Fibroblast of lung (primary cell): ENCODE measurements around the gene MGAT5. TPM values are rescaled to one million over a fixed set of nuclear protein-coding genes. Genes with fewer than 3 reads are reported as not detected.

Experiments used
- DNase-seq, 2 donors: peaks; one replicate each; pipeline versions ENCODE4 v3.0.0 to v3.0.0-alpha.2; 2010; ENCODE audit warnings: low read depth in 2 of 2
- H2AFZ ChIP-seq: 2 replicates; pipeline ENCODE4 v1.5.1; 2012; ENCODE audit warnings: low read length, control low read depth, inconsistent platforms
- H3K27ac ChIP-seq: 2 replicates; pipeline ENCODE4 v1.5.1; 2011; ENCODE audit warnings: low read length, control low read depth; ENCODE audit not compliant: insufficient read depth
- H3K27me3 ChIP-seq: 2 replicates; pipeline ENCODE4 v1.5.1; 2011; ENCODE audit warnings: mild to moderate bottlenecking, low read length; ENCODE audit not compliant: control insufficient read depth, insufficient read depth
- H3K36me3 ChIP-seq: 2 replicates; pipeline ENCODE4 v1.5.1; 2011; ENCODE audit warnings: low read length; ENCODE audit not compliant: control insufficient read depth, insufficient read depth
- H3K4me1 ChIP-seq: 2 replicates; pipeline ENCODE4 v1.5.1; 2011; ENCODE audit warnings: low read length; ENCODE audit not compliant: control insufficient read depth, insufficient read depth; ENCODE audit errors: extremely low read depth
- H3K4me2 ChIP-seq: 2 replicates; pipeline ENCODE4 v1.5.1; 2011; ENCODE audit warnings: low read length, control low read depth; ENCODE audit not compliant: insufficient read depth; ENCODE audit errors: extremely low read depth
- H3K4me3 ChIP-seq, 4 experiments: fragments of 200-600 bp in 1 of 4; sonication (generic) in 1 of 4; replicated peaks in 1 of 4; 2 replicates each; pipeline ENCODE4 v1.5.1; 2011 to 2016; ENCODE audit warnings: low read length in 4 of 4, low read depth in 3 of 4, mild to moderate bottlenecking in 3 of 4, control low read depth in 2 of 4, inconsistent platforms in 1 of 4, mixed read lengths in 1 of 4; ENCODE audit not compliant: insufficient read depth in 1 of 4; ENCODE audit errors: control extremely low read depth in 1 of 4
- H3K79me2 ChIP-seq: 2 replicates; pipeline ENCODE4 v1.5.1; 2012; ENCODE audit warnings: mild to moderate bottlenecking, low read length, inconsistent platforms; ENCODE audit not compliant: control insufficient read depth, insufficient read depth
- H3K9ac ChIP-seq: 2 replicates; pipeline ENCODE4 v1.5.1; 2011; ENCODE audit warnings: mild to moderate bottlenecking, low read length, control low read depth; ENCODE audit not compliant: insufficient read depth
- H3K9me3 ChIP-seq: 2 replicates; pipeline ENCODE4 v1.5.1; 2012; ENCODE audit warnings: low read depth, low read length; ENCODE audit not compliant: control insufficient read depth, insufficient read depth
- H4K20me1 ChIP-seq: 2 replicates; pipeline ENCODE4 v1.5.1; 2011; ENCODE audit warnings: low read length; ENCODE audit not compliant: control insufficient read depth, insufficient read depth; ENCODE audit errors: extremely low read depth
- EZH2 ChIP-seq: IDR thresholded peaks from 2 replicates; pipeline ENCODE4 v1.5.1; 2012; ENCODE audit warnings: low read length, control low read depth, mild to moderate bottlenecking; ENCODE audit errors: missing control alignments
- polyA plus RNA-seq, 2 donors: library from polyadenylated mRNA; depleted of rRNA in 1 of 2; stranded (reverse) in 1 of 2; unstranded in 1 of 2; fragments of >200 nt; gene quantifications; 2 replicates each; pipeline ENCODE4 v1.2.1, GENCODE V29; 2011 to 2012; ENCODE audit warnings: missing spikeins in 1 of 2
- total RNA-seq: library from RNA; depleted of rRNA; stranded (reverse); fragments of >200 nt; gene quantifications from 2 replicates; pipeline ENCODE4 v1.2.1, GENCODE V29; 2014
- TF ChIP-seq, protein P1 (sequence below), 2 donors: IDR thresholded peaks in 1 of 2; conservative IDR thresholded peaks in 1 of 2; 1 replicate in 1 of 2; 2 replicates in 1 of 2; pipeline ENCODE4 v1.5.1; 2011 to 2012; ENCODE audit warnings: low read length in 2 of 2, control low read depth in 1 of 2, inconsistent platforms in 1 of 2, low read depth in 1 of 2, mild to moderate bottlenecking in 1 of 2

MGAT5 gene
- total and polyA plus RNA-seq, 2 donors (not counting 1 experiment from before 2014, with no cell fraction given): 270 to 301 TPM

DNA sequence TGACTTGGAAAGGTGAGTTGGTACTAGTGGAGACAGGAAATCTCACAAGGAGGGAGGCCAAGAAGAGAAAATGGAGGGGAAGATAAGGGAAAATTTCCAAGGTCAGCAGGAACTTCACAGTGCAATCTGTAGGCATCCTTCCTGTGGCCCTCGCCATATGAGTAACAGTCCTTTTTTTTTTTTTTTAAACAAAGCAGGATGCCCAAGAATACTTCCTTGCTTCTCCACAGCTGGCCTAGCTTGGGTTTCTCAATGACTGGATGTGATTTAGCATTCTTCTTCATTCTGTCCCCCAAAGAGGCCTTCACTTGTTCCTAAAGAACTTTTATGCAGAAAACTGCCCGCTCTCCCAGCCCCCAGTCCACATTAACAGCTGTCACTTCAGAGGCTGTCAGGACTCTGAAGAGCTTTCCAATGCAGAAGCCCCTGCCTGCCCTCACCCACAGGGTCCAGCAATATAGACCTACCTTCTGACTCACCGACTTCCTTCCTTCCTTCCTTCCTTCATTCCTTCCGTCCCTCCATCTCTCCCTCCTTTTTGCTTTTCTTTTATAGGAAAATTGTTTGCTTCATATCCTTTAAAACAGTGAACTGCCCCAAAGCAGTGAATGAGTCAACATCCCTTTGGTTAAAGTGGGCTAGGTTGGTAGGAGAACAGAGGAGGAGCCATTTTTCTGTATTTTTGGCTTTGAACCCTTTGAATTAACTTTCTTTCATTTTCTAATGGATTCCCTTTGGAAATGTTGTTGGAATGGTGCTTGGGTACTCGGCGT, 172.0 kb downstream of the MGAT5 start:
- no peak for TF ChIP-seq EZH2
- TF ChIP-seq, protein P1, sequence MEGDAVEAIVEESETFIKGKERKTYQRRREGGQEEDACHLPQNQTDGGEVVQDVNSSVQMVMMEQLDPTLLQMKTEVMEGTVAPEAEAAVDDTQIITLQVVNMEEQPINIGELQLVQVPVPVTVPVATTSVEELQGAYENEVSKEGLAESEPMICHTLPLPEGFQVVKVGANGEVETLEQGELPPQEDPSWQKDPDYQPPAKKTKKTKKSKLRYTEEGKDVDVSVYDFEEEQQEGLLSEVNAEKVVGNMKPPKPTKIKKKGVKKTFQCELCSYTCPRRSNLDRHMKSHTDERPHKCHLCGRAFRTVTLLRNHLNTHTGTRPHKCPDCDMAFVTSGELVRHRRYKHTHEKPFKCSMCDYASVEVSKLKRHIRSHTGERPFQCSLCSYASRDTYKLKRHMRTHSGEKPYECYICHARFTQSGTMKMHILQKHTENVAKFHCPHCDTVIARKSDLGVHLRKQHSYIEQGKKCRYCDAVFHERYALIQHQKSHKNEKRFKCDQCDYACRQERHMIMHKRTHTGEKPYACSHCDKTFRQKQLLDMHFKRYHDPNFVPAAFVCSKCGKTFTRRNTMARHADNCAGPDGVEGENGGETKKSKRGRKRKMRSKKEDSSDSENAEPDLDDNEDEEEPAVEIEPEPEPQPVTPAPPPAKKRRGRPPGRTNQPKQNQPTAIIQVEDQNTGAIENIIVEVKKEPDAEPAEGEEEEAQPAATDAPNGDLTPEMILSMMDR (conservative IDR thresholded peaks at IDR 0.05 in 1 of 2, IDR thresholded peaks at IDR 0.05 in 1 of 2; ENCODE audit: low read depth in 1 of 2, low read length in 2 of 2): no peak
- H3K4me3 ChIP-seq: no peak overlapping the region
- H3K36me3 ChIP-seq: peaks cover 13% of the 10 kb centered on the region
- H3K4me1 ChIP-seq: peaks cover under 1% of the 10 kb centered on the region
- H3K79me2 ChIP-seq: no peaks in the 10 kb centered on the region
- DNase-seq: no peak
- H3K27me3 ChIP-seq: no peaks in the 10 kb centered on the region
- H2AFZ ChIP-seq: no peak overlapping the region
- H3K9ac ChIP-seq: no peak overlapping the region
- H3K4me2 ChIP-seq: no peak overlapping the region
- H3K9me3 ChIP-seq: no peaks in the 10 kb centered on the region
- no peaks in the 10 kb centered on the region for H4K20me1 ChIP-seq
- H3K27ac ChIP-seq: no peak overlapping the region

DNA sequence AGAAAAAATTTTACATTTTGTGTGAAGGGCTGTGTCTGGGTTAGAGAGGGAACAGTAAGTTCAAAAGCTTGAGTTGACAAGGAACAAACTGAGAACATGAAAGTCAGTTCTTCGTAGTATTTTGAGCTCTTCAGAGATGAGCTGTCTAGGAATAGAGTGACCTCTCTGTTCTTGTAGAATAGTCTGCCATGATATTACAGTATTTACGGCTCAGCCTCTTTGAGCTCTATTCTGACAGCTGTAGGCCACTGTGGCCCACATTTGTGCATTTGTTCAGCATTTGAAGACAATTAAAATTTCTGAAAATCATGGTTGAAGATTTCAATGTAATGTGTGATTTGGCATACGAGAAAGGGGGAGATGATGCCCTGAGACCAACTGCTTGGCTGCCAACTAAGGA, 172.8 kb downstream of the MGAT5 start:
- no peak for DNase-seq
- no peak overlapping the region for H2AFZ ChIP-seq
- H3K9ac ChIP-seq: no peak overlapping the region
- H3K27me3 ChIP-seq: no peaks in the 10 kb centered on the region
- no peaks in the 10 kb centered on the region for H4K20me1 ChIP-seq
- H3K4me3 ChIP-seq: no peak overlapping the region
- peaks cover 3% of the 10 kb centered on the region for H3K4me1 ChIP-seq
- H3K9me3 ChIP-seq: no peaks in the 10 kb centered on the region
- H3K4me2 ChIP-seq: no peak overlapping the region
- peaks cover 13% of the 10 kb centered on the region for H3K36me3 ChIP-seq
- TF ChIP-seq, protein P1 (conservative IDR thresholded peaks at IDR 0.05 in 1 of 2, IDR thresholded peaks at IDR 0.05 in 1 of 2; ENCODE audit: low read depth in 1 of 2, low read length in 2 of 2): no peak
- TF ChIP-seq EZH2: no peak
- no peak overlapping the region for H3K27ac ChIP-seq
- H3K79me2 ChIP-seq: no peaks in the 10 kb centered on the region

DNA sequence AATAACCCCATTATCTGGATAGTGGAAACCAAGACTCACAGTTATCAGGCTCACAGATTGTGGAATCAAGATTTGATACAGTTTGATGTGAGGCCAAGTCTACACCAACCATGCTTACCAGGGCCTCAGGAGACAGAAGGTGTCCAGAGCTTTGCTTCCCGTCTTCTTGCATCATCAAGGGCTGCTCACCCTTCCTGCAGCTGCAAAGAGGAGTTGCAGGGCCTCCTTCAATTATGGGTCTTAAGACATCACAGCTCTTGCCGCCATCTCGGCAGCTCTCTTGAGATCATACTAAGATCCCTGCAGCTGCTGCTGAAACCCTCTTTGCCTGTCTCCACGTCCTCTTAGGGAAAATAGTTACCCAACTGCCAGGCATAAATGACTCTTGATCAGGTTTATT, 176.0 kb downstream of the MGAT5 start:
- no peaks in the 10 kb centered on the region for H4K20me1 ChIP-seq
- no peak overlapping the region for H3K4me3 ChIP-seq
- no peaks in the 10 kb centered on the region for H3K27me3 ChIP-seq
- no peaks in the 10 kb centered on the region for H3K9me3 ChIP-seq
- DNase-seq: no peak
- H3K36me3 ChIP-seq: peaks cover 14% of the 10 kb centered on the region
- no peak overlapping the region for H3K4me2 ChIP-seq
- H3K4me1 ChIP-seq: peaks cover 9% of the 10 kb centered on the region
- no peaks in the 10 kb centered on the region for H3K79me2 ChIP-seq
- H3K9ac ChIP-seq: no peak overlapping the region
- TF ChIP-seq, protein P1 (conservative IDR thresholded peaks at IDR 0.05 in 1 of 2, IDR thresholded peaks at IDR 0.05 in 1 of 2; ENCODE audit: low read depth in 1 of 2, low read length in 2 of 2): no peak
- no peak for TF ChIP-seq EZH2
- H3K27ac ChIP-seq: no peak overlapping the region
- no peak overlapping the region for H2AFZ ChIP-seq
